Right atrium auricular region (tissue), 2 donors: ENCODE measurements around the gene ZSWIM2. TPM values are rescaled to one million over a fixed set of nuclear protein-coding genes. Genes with fewer than 3 reads are reported as not detected.

Experiments
- DNase-seq: peaks from one replicate; pipeline ENCODE4 v3.0.0-alpha.2; 2019; ENCODE audit warnings: low spot score
- H3K27ac ChIP-seq, 2 donors: fragments of 200-600 bp; sonication (generic); 1 replicate in 1 of 2; 2 replicates in 1 of 2; pipeline ENCODE4 v1.5.1; 2016 to 2019
- H3K27me3 ChIP-seq, 2 donors: fragments of 200-600 bp; sonication (generic); one replicate each; pipeline versions ENCODE4 v1.5.1 to v1.6.0; 2017 to 2019
- H3K36me3 ChIP-seq: fragments of 200-600 bp; sonication (generic); one replicate; pipeline ENCODE4 v1.5.1; 2016
- H3K4me1 ChIP-seq, 2 donors: fragments of 200-600 bp; sonication (generic); one replicate each; pipeline versions ENCODE4 v1.5.1 to v1.6.0; 2017 to 2019
- H3K4me3 ChIP-seq, 2 donors: fragments of 200-600 bp; sonication (generic); 1 replicate in 1 of 2; 2 replicates in 1 of 2; pipeline ENCODE4 v1.5.1; 2017 to 2019; ENCODE audit warnings: mild to moderate bottlenecking in 1 of 2, moderate library complexity in 1 of 2
- H3K9me3 ChIP-seq, 2 donors: fragments of 200-600 bp; sonication (generic); one replicate each; pipeline ENCODE4 v1.5.1; 2019
- CTCF ChIP-seq, 2 donors: fragments of 200-600 bp; sonication (generic); IDR thresholded peaks; one replicate each; pipeline ENCODE4 v1.5.1; 2019; ENCODE audit warnings: antibody characterized with exemption in 2 of 2
- total RNA-seq, 2 donors: library from RNA; depleted of rRNA; stranded (reverse); fragments of >200 nt; gene quantifications; one replicate each; pipeline ENCODE4 v1.1.0, GENCODE V29; 2016

ZSWIM2 gene
- total RNA-seq, 2 donors from 2014 or later: not detected

DNA sequence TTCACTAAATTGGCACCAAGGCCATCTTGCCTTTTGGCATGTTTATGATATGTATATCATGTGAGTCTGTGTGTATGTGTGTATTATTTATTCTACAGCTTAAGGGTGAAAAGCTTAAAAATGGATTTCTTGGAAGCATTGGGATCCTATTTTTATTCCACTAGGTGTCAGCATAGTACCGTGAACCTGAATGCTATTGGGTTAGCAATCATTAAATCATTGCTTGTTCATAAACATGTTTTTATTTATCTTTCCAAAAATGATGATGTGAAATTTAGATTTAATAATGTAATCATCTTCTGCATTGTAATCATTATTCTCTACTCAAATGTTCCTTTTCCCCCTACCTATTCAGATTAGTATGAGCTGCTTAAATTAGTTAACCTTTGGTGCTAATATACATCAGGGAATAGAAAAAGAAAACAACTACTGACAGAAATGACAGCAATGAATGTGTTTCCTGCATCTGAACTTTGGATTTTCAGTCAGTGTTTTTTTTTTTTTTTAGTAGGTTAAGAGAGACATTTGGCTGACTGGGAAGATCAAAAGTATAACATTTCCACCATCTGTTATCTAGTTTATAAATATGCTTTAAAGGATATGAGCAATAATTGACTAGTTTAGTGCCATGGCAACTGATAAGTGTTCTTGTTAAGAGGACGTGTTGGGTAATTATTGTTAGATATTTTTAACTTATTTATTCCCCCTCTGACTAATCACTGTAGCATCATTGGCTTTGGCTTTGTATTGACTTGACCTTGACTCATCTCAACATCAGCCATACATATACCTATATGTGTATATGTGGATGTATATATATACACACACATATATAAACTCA, 14.1 kb upstream of the ZSWIM2 start:
- H3K9me3 ChIP-seq: no peaks in the 10 kb centered on the region
- no peak overlapping the region for H3K4me3 ChIP-seq
- no peaks in the 10 kb centered on the region for H3K27me3 ChIP-seq
- no peaks in the 10 kb centered on the region for H3K4me1 ChIP-seq
- no peak for DNase-seq
- TF ChIP-seq CTCF (IDR thresholded peaks at IDR 0.05): peak; percentile 36 to 79
- no peak overlapping the region for H3K27ac ChIP-seq
- H3K36me3 ChIP-seq: no peaks in the 10 kb centered on the region

DNA sequence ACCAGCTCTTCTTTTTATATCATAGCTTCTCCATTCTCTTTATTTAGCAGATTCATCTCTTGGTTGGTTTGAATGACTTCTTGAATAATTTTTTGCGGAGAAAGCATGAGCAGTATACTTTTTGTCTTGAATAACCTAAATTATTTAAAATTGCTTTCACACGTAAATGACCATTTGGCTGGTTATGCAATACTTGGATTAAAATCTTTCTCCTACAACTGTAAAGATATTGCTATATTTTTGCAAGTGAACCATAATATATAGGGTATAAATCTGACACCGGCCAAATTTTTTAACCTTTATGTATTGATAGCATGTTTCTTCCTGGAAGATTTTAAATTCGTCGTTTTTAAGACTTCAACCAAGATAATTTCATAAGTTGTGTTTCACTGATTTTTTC, 6.2 kb upstream of the ZSWIM2 start:
- Histone ChIP-seq H3K27me3 (no peaks in the 10 kb centered on the region), H3K27ac (no peak overlapping the region), H3K36me3 (no peaks in the 10 kb centered on the region), H3K4me3 (no peak overlapping the region), H3K4me1 (no peaks in the 10 kb centered on the region), H3K9me3 (peaks cover 0 to 8% of the 10 kb centered on the region in 2 donors)
- no peak for DNase-seq
- no peak for TF ChIP-seq CTCF (IDR thresholded peaks at IDR 0.05)

- no peak overlapping the region for H3K27ac ChIP-seq
- no peaks in the 10 kb centered on the region for H3K27me3 ChIP-seq
- DNase-seq: no peak
- H3K36me3 ChIP-seq: no peaks in the 10 kb centered on the region
- H3K9me3 ChIP-seq: peaks cover 0 to 8% of the 10 kb centered on the region in 2 donors
- no peak overlapping the region for H3K4me3 ChIP-seq
- no peak for TF ChIP-seq CTCF (IDR thresholded peaks at IDR 0.05)
- peaks cover 0 to 3% of the 10 kb centered on the region in 2 donors for H3K4me1 ChIP-seq
These were observed 5.0 kb upstream of the ZSWIM2 start for GRCh38 chr2:186853951-186854350.

GRCh38 chr2:186852508-186852907, 3.5 kb upstream of the ZSWIM2 start:
- H3K4me3 ChIP-seq: no peak overlapping the region

GRCh38 chr2:186842373-186842772, 6.6 kb downstream of the ZSWIM2 start:
- Histone ChIP-seq H3K9me3 (no peaks in the 10 kb centered on the region), H3K36me3 (no peaks in the 10 kb centered on the region), H3K4me1 (no peaks in the 10 kb centered on the region), H3K4me3 (no peak overlapping the region), H3K27ac (no peak overlapping the region), H3K27me3 (no peaks in the 10 kb centered on the region)
- no peak for TF ChIP-seq CTCF (IDR thresholded peaks at IDR 0.05)
- DNase-seq: no peak

More at GRCh38 chr2:186852508-186852907, 3.5 kb upstream of the ZSWIM2 start:
- Histone ChIP-seq H3K27me3 (no peaks in the 10 kb centered on the region), H3K9me3 (peaks cover 0 to 8% of the 10 kb centered on the region in 2 donors), H3K27ac (no peak overlapping the region), H3K4me1 (peaks cover 0 to 7% of the 10 kb centered on the region in 2 donors), H3K36me3 (no peaks in the 10 kb centered on the region)
- no peak for TF ChIP-seq CTCF (IDR thresholded peaks at IDR 0.05)
- no peak for DNase-seq
